Panc1 (cell line): ENCODE results near the gene LRRC8B. TPM values are rescaled to one million over a fixed set of nuclear protein-coding genes. Genes with fewer than 3 reads are reported as not detected.

Experiments used
- ATAC-seq: fragments of 200-7000 bp; cut with Tn5 transposase; 2 replicates; pipeline ENCODE4 v1.9.1; 2020; ENCODE audit warnings: mild to moderate bottlenecking, moderate library complexity
- BruUV-seq: library from RNA; stranded (reverse); fragments of 400-500 nt; replicated peaks from 2 replicates; lab custom pipeline; 2021; lab: Mats Ljungman, UMichigan
- CTCF ChIA-PET: fragments of 300-600 bp; sonication (Branson Sonifier 250); formaldehyde crosslinking; loops from one replicate; lab custom pipeline; 2022; ENCODE audit warnings: antibody characterized with exemption; lab: Charles Lee
- POLR2A ChIA-PET: fragments of 300-600 bp; sonication (Branson Sonifier 250); formaldehyde crosslinking; loops from one replicate; lab custom pipeline; 2022; ENCODE audit warnings: antibody characterized with exemption; lab: Charles Lee
- DNase-seq: peaks from one replicate; pipeline ENCODE4 v3.0.0-alpha.2; 2010; ENCODE audit warnings: low read depth, low spot score
- H3K27ac ChIP-seq: 2 replicates; pipeline ENCODE4 v1.5.1; 2011; ENCODE audit warnings: mild to moderate bottlenecking, low read length, inconsistent platforms
- H3K27me3 ChIP-seq: fragments of 200-500 bp; sonication (Bioruptor generic); 2 replicates; pipeline ENCODE4 v1.6.0; 2014; ENCODE audit warnings: low read length, inconsistent platforms; ENCODE audit not compliant: control insufficient read depth, insufficient read depth
- H3K36me3 ChIP-seq: fragments of 200-500 bp; sonication (Bioruptor generic); 2 replicates; pipeline ENCODE4 v1.5.1; 2014; ENCODE audit warnings: inconsistent platforms, mild to moderate bottlenecking, low read length, moderate library complexity; ENCODE audit not compliant: control insufficient read depth, insufficient read depth
- H3K4me1 ChIP-seq: 2 replicates; pipeline ENCODE4 v1.5.1; 2011; ENCODE audit warnings: inconsistent platforms, mild to moderate bottlenecking, low read length, moderate library complexity; ENCODE audit not compliant: control insufficient read depth, insufficient read depth
- H3K4me3 ChIP-seq, 2 experiments: 2 replicates each; pipeline ENCODE4 v1.5.1; 2011 to 2012; ENCODE audit warnings: low read depth in 2 of 2, low read length in 2 of 2, mild to moderate bottlenecking in 2 of 2, inconsistent platforms in 1 of 2, moderate library complexity in 1 of 2
- H3K9me3 ChIP-seq: fragments of 200-500 bp; sonication (Bioruptor generic); 2 replicates; pipeline ENCODE4 v1.5.1; 2014; ENCODE audit warnings: low read depth, mild to moderate bottlenecking, inconsistent platforms, low read length, moderate library complexity; ENCODE audit not compliant: control insufficient read depth, insufficient read depth
- CTCF ChIP-seq: fragments of 450-650 bp; IDR thresholded peaks from 2 replicates; pipeline ENCODE4 v1.5.1; 2017; ENCODE audit warnings: mild to moderate bottlenecking
- POLR2AphosphoS5 ChIP-seq: IDR thresholded peaks from 2 replicates; pipeline ENCODE4 v1.6.1; 2012; ENCODE audit warnings: mild to moderate bottlenecking, low read depth, low read length, moderate library complexity
- SIN3A ChIP-seq: IDR thresholded peaks from 2 replicates; pipeline ENCODE4 v1.6.1; 2012; ENCODE audit warnings: low read depth, mild to moderate bottlenecking, low read length, moderate library complexity, borderline replicate concordance; ENCODE audit not compliant: insufficient read depth
- TCF7L2 ChIP-seq: IDR thresholded peaks from 2 replicates; pipeline ENCODE4 v1.6.1; 2011; ENCODE audit warnings: mild to moderate bottlenecking, low read depth, low read length, inconsistent platforms
- in situ Hi-C: cut with HindIII; loops from 2 replicates; pipeline ENCODE4 v1.10.0; 2016; ENCODE audit warnings: low sequenced_read_pairs, low pct_unique_long_range_greater_than_20kb
- intact Hi-C: fragments of 100-400 bp; cut with micrococcal nuclease; formaldehyde crosslinking; loops from one replicate; pipeline ENCODE4 v1.10.0; 2022; ENCODE audit not compliant: unreplicated experiment
- total RNA-seq: library from RNA; stranded (reverse); gene quantifications from one replicate; pipeline ENCODE4 v1.2.1, GENCODE V29; 2021; ENCODE audit not compliant: unreplicated experiment
- TF ChIP-seq, protein P1 (sequence below), 2 experiments: IDR thresholded peaks; 2 replicates each; pipeline ENCODE4 v1.6.1; 2011 to 2012; ENCODE audit warnings: low read depth in 2 of 2, control low read depth in 1 of 2, low read length in 1 of 2, mild to moderate bottlenecking in 1 of 2, moderate library complexity in 1 of 2; ENCODE audit not compliant: insufficient read depth in 1 of 2

The LRRC8B gene
- total RNA-seq, 1 experiment from 2014 or later, result 27.3 TPM

GRCh38 chr1:89553157-89553556 is 28.5 kb downstream of the LRRC8B start:
- H3K4me1 ChIP-seq, result no peaks in the 10 kb centered on the region
- H3K9me3 ChIP-seq, result no peaks in the 10 kb centered on the region
- ChIA-PET CTCF (no interaction called here), POLR2A (no interaction called here)
- no peaks in the 10 kb centered on the region for H3K36me3 ChIP-seq
- H3K27me3 ChIP-seq, result no peaks in the 10 kb centered on the region
- no peak for DNase-seq
- in situ Hi-C loops, result no loop called here
- no TSS peak for BruUV-seq
- TF ChIP-seq POLR2AphosphoS5 (no peak), CTCF (no peak), TCF7L2 (no peak), SIN3A (no peak)
- TF ChIP-seq, protein P1, sequence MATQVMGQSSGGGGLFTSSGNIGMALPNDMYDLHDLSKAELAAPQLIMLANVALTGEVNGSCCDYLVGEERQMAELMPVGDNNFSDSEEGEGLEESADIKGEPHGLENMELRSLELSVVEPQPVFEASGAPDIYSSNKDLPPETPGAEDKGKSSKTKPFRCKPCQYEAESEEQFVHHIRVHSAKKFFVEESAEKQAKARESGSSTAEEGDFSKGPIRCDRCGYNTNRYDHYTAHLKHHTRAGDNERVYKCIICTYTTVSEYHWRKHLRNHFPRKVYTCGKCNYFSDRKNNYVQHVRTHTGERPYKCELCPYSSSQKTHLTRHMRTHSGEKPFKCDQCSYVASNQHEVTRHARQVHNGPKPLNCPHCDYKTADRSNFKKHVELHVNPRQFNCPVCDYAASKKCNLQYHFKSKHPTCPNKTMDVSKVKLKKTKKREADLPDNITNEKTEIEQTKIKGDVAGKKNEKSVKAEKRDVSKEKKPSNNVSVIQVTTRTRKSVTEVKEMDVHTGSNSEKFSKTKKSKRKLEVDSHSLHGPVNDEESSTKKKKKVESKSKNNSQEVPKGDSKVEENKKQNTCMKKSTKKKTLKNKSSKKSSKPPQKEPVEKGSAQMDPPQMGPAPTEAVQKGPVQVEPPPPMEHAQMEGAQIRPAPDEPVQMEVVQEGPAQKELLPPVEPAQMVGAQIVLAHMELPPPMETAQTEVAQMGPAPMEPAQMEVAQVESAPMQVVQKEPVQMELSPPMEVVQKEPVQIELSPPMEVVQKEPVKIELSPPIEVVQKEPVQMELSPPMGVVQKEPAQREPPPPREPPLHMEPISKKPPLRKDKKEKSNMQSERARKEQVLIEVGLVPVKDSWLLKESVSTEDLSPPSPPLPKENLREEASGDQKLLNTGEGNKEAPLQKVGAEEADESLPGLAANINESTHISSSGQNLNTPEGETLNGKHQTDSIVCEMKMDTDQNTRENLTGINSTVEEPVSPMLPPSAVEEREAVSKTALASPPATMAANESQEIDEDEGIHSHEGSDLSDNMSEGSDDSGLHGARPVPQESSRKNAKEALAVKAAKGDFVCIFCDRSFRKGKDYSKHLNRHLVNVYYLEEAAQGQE (IDR thresholded peaks at IDR 0.05; ENCODE audit: insufficient read depth in 1 of 2, low read depth in 2 of 2, low read length in 1 of 2), result no peak
- intact Hi-C loops, result no loop called here
- no peak overlapping the region for H3K27ac ChIP-seq
- no peak for ATAC-seq
- H3K4me3 ChIP-seq, result no peak overlapping the region

- H3K27me3 ChIP-seq, result no peaks in the 10 kb centered on the region
- ATAC-seq, result no peak
- no peak overlapping the region for H3K27ac ChIP-seq
- no peaks in the 10 kb centered on the region for H3K4me1 ChIP-seq
- in situ Hi-C loops, result no loop called here
- no peak overlapping the region for H3K4me3 ChIP-seq
- no TSS peak for BruUV-seq
- intact Hi-C loops, result no loop called here
- no peaks in the 10 kb centered on the region for H3K36me3 ChIP-seq
- ChIA-PET CTCF (no interaction called here), POLR2A (no interaction called here)
- no peak for DNase-seq
- H3K9me3 ChIP-seq, result no peaks in the 10 kb centered on the region; the same call in 1 of the 2 replicates
- TF ChIP-seq CTCF (no peak), SIN3A (no peak)
Observed at GRCh38 chr1:89555550-89555949, 30.9 kb downstream of the LRRC8B start.
